Aorta (tissue), 5 donors: ENCODE results near the gene BTBD7. TPM values are rescaled to one million over a fixed set of nuclear protein-coding genes. Genes with fewer than 3 reads are reported as not detected.
A peak's percentile ranks its signal among the peaks of the same experiment; 100 is the strongest.
"Not testable (repeated sequence)": the region's sequence is repeated elsewhere in the genome, so short reads cannot be mapped to it uniquely, and the experiment has no call there.

Experiments used
- ATAC-seq: fragments of 200-7000 bp; cut with Tn5 transposase; one replicate; pipeline ENCODE4 v1.9.1; 2022; ENCODE audit warnings: moderate library complexity; ENCODE audit not compliant: low FRiP score
- DNase-seq, 2 donors: peaks; one replicate each; pipeline ENCODE4 v3.0.0-alpha.2; 2020
- H3K27ac ChIP-seq, 2 donors: one replicate each; pipeline ENCODE4 v1.5.1; 2013; ENCODE audit warnings: low read length in 2 of 2, mild to moderate bottlenecking in 2 of 2, moderate library complexity in 2 of 2, control low read depth in 1 of 2, inconsistent platforms in 1 of 2, low read depth in 1 of 2
- H3K27me3 ChIP-seq, 2 donors: one replicate each; pipeline ENCODE4 v1.6.1; 2013; ENCODE audit warnings: control low read depth in 1 of 2, low read length in 1 of 2, mild to moderate bottlenecking in 1 of 2, moderate library complexity in 1 of 2; ENCODE audit not compliant: insufficient read depth in 2 of 2, control insufficient read depth in 1 of 2
- H3K36me3 ChIP-seq, 2 donors: one replicate each; pipeline ENCODE4 v1.6.1; 2013; ENCODE audit warnings: control low read depth in 1 of 2, low read length in 1 of 2, mild to moderate bottlenecking in 1 of 2; ENCODE audit not compliant: insufficient read depth in 2 of 2, control insufficient read depth in 1 of 2
- H3K4me1 ChIP-seq, 2 donors: one replicate each; pipeline ENCODE4 v1.6.1; 2013; ENCODE audit warnings: low read length in 2 of 2, control low read depth in 1 of 2, mild to moderate bottlenecking in 1 of 2, moderate library complexity in 1 of 2; ENCODE audit not compliant: insufficient read depth in 2 of 2, control insufficient read depth in 1 of 2
- H3K4me3 ChIP-seq, 2 donors: one replicate each; pipeline ENCODE4 v1.5.1; 2013; ENCODE audit warnings: low read length in 2 of 2, control low read depth in 1 of 2, mild to moderate bottlenecking in 1 of 2
- H3K9me3 ChIP-seq: one replicate; pipeline ENCODE4 v1.6.1; 2013; ENCODE audit warnings: mild to moderate bottlenecking, low read length; ENCODE audit not compliant: control insufficient read depth
- WGBS, 2 donors: extraction: QIAGEN DNeasy Blood & Tissue Kit; methylation state at CpG; one replicate each; pipeline ENCODE4 v1.1.7; 2013; 5-methylcytosine and 5-hydroxymethylcytosine counted together
- intact Hi-C, 2 donors: fragments of 100-400 bp; cut with DNase I; formaldehyde crosslinking; loops; one replicate each; pipeline versions ENCODE4 v1.14.2 to v1.15.0; 2022
- long read RNA-seq, 2 donors: library from polyadenylated mRNA; unstranded; transcript quantifications; one replicate each; pipeline ENCODE4 v2.0.0, GENCODE V29; 2020 to 2021
- polyA plus RNA-seq, 2 donors: library from polyadenylated mRNA; stranded (reverse); fragments of 200-250 nt; gene quantifications; one replicate each; pipeline ENCODE4 v1.2.3, GENCODE V29; 2013
- total RNA-seq, 2 donors: library from RNA; stranded (reverse); fragmentation: NEBNext Ultra II Directional; extraction: Animal tissue kit (Norgen Biotek cat#: 25700); gene quantifications; one replicate each; pipeline ENCODE4 v1.2.1, GENCODE V29; 2021
- donor health status: healthy with polysubstance abuse.
- donor health status: Bipolar disorder and iron deficiency.
- donor health status: DM: no; HTN: no; CAD: no.
- donor health status: DM: no; HTN: no; CAD: no.
- donor health status: DM: yes; HTN: yes; CAD: no.

Gene BTBD7
- total RNA-seq (10 to 100 TPM; 39.6 to 51.2 TPM), polyA plus RNA-seq (1 to 10 TPM; 7.4 to 8.5 TPM)
- long read RNA-seq, donor 1, partial matches to known transcripts: 13 of 27 reads
- long read RNA-seq, donor 1, other reads (novel, unspliced or antisense): 14 of 27 reads
- long read RNA-seq, donor 2, partial matches to known transcripts: 9 of 27 reads
- long read RNA-seq, donor 2, other reads (novel, unspliced or antisense): 18 of 27 reads

GRCh38 chr14:93332853-93333630 is at the start of gene BTBD7:
Gene BTBD7, minus strand, starts transcription at chr14:93333036. Its CDS starts 36,985 bp downstream, at chr14:93296051.
- ATAC-seq: peak; percentile 99
- peak within 1 kb of the TSS; percentile 87 to 91 for H3K4me3 ChIP-seq
- 0% methylated on average over 49 to 74 of the region's 74 CpGs for WGBS, 2 donors
- DNase-seq: peak; percentile 97 to 99
- H3K9me3 ChIP-seq: no peaks in the 10 kb centered on the region
- peaks cover 0 to 11% of the 10 kb centered on the region in 2 donors for H3K4me1 ChIP-seq
- H3K27ac ChIP-seq: peak within 1 kb of the TSS; percentile 84 to 93
- intact Hi-C loops: loop anchor here in 1 of 2 donors (2.0 kb wide), 1 partner anchor 126 kb away; the partner anchor contains the start of genes GON7 and UBR7
- no peaks in the 10 kb centered on the region for H3K27me3 ChIP-seq
- H3K36me3 ChIP-seq: peaks cover 0 to 2% of the 10 kb centered on the region in 2 donors

- no peak for DNase-seq
- no peak overlapping the region for H3K4me3 ChIP-seq
- no peak for ATAC-seq
- H3K36me3 ChIP-seq: no peaks in the 10 kb centered on the region
- intact Hi-C loops: no loop called here
- H3K27ac ChIP-seq: no peak overlapping the region
- H3K4me1 ChIP-seq: no peaks in the 10 kb centered on the region
- 39 to 49% methylated on average over 1 of the region's 1 CpG for WGBS, 2 donors
- H3K9me3 ChIP-seq: no peaks in the 10 kb centered on the region
- no peaks in the 10 kb centered on the region for H3K27me3 ChIP-seq
Measured at GRCh38 chr14:93381644-93382043, 48.8 kb upstream of the BTBD7 start.

- intact Hi-C loops: no loop called here
- Histone ChIP-seq H3K36me3 (no peaks in the 10 kb centered on the region), H3K27ac (no peak overlapping the region), H3K9me3 (no peaks in the 10 kb centered on the region), H3K4me1 (no peaks in the 10 kb centered on the region), H3K27me3 (no peaks in the 10 kb centered on the region), H3K4me3 (no peak overlapping the region)
- DNase-seq: no peak
- WGBS, 2 donors: 52 to 56% methylated on average over 1 of the region's 1 CpG
- no peak for ATAC-seq
Measured at GRCh38 chr14:93379831-93380230, 47.0 kb upstream of the BTBD7 start.

DNA sequence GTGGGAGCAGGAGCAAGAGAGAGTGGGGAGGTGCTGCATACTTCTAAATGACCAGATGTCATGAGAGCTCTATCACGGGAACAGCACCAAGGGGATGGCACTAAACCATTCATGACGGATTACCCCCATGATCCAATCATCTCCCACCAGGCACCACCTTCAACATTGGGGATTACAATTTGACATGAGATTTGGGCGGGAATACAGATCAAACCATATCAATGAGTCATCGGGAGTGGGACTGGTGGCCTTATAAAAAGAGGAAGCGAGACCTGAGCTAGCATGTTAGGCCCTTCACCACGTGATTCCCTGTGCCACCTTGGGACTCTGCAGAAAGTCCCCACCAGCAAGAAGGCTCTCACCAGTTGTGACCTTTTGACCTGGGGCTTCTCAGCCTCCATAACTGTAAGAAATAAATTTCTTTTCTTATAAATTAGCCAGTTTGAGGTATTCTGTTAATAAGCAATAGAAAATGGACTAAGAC is 42.9 kb upstream of the BTBD7 start:
- DNase-seq (no peak), ATAC-seq (no peak)
- intact Hi-C loops: no loop called here
- H3K4me3 ChIP-seq: no peak overlapping the region
- no peaks in the 10 kb centered on the region for H3K36me3 ChIP-seq
- H3K4me1 ChIP-seq: no peaks in the 10 kb centered on the region
- H3K9me3 ChIP-seq: peaks cover 4% of the 10 kb centered on the region
- no peaks in the 10 kb centered on the region for H3K27me3 ChIP-seq
- 84 to 87% methylated on average over 6 of the region's 6 CpGs for WGBS, 2 donors
- H3K27ac ChIP-seq: no peak overlapping the region

- Histone ChIP-seq H3K9me3 (peaks cover 5% of the 10 kb centered on the region), H3K27ac (no peak overlapping the region), H3K27me3 (no peaks in the 10 kb centered on the region), H3K4me1 (no peaks in the 10 kb centered on the region), H3K4me3 (no peak overlapping the region), H3K36me3 (no peaks in the 10 kb centered on the region)
- intact Hi-C loops: no loop called here
- 76 to 78% methylated on average over 4 of the region's 4 CpGs for WGBS, 2 donors
- no peak for ATAC-seq
- DNase-seq: no peak
Measured at GRCh38 chr14:93369713-93370266, 37.0 kb upstream of the BTBD7 start.

DNA sequence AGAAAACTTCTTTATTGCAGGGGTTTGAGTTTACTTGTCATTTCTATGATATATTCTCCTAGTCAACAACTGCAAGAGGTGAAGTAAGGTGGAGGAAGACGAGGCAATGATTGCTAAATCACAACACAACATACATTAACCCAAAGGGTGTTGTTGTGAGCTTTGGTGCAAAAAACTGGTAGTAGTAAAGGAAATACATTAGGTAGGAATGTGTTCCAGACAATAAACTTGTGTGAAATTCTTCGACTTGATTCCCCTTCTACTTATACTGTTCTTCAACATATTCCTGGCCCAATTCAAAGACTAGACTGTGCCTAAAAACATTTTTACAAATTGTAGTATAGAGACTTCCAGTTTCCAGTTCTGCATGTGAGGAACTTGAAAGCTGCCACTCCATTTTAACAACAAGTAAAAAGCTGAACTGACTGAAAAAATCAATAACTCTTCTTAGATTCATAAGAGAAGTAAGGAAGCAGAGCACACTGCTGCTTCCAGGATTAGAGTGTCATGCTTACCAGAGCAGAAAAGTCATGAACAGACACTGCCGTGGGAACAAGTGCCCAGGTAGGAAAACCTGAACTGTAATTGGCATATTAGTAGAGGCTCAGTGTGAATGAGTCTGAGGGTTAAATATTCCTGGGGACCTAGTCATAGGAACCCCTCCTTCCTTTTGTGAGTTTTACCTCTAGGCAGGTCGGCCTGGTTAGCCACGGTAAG is 36.3 kb upstream of the BTBD7 start:
- Histone ChIP-seq H3K4me1 (no peaks in the 10 kb centered on the region), H3K36me3 (no peaks in the 10 kb centered on the region), H3K27ac (no peak overlapping the region), H3K9me3 (peaks cover 5% of the 10 kb centered on the region), H3K27me3 (no peaks in the 10 kb centered on the region), H3K4me3 (no peak overlapping the region)
- no peak for ATAC-seq
- intact Hi-C loops: no loop called here
- no peak for DNase-seq
- 60 to 70% methylated on average over 5 of the region's 5 CpGs for WGBS, 2 donors

- H3K4me3 ChIP-seq, ATAC-seq, H3K36me3 ChIP-seq, intact Hi-C loops, H3K4me1 ChIP-seq, DNase-seq, H3K9me3 ChIP-seq, H3K27ac ChIP-seq, H3K27me3 ChIP-seq: not testable (repeated sequence)
- WGBS, 2 donors: 79 to 84% methylated on average over 6 of the region's 6 CpGs
Measured at GRCh38 chr14:93354873-93355272, 22.0 kb upstream of the BTBD7 start.

DNA sequence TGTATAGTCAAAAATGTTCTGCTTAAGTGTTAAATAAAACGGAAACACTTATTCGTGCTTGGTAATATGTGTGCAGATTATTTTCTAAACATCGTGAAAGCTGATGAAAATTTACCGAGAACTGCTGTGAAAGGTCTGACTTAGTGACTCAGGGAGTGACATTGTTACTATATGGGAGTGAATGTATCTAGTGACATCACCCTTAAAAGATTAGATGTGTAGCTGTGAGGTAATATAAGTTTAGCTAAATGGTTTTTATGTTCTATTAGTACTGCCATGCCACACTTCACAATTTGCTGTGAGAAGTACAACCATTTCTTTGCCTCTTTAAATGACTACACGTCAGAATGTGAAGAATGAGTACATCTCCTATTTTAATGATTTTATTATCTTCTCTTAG is 15.5 kb upstream of the BTBD7 start:
- Histone ChIP-seq H3K4me3 (no peak overlapping the region), H3K27me3 (no peaks in the 10 kb centered on the region), H3K27ac (no peak overlapping the region), H3K4me1 (no peaks in the 10 kb centered on the region), H3K9me3 (no peaks in the 10 kb centered on the region), H3K36me3 (no peaks in the 10 kb centered on the region)
- intact Hi-C loops: no loop called here
- 88 to 89% methylated on average over 5 of the region's 5 CpGs for WGBS, 2 donors
- DNase-seq (no peak), ATAC-seq (no peak)
